ENCODE measurements around the gene C21orf58. TPM values are rescaled to one million over a fixed set of nuclear protein-coding genes. Genes with fewer than 3 reads are reported as not detected.

C21orf58 gene
- total RNA-seq, 1 experiment from 2014 or later = 28.2 TPM

DNA sequence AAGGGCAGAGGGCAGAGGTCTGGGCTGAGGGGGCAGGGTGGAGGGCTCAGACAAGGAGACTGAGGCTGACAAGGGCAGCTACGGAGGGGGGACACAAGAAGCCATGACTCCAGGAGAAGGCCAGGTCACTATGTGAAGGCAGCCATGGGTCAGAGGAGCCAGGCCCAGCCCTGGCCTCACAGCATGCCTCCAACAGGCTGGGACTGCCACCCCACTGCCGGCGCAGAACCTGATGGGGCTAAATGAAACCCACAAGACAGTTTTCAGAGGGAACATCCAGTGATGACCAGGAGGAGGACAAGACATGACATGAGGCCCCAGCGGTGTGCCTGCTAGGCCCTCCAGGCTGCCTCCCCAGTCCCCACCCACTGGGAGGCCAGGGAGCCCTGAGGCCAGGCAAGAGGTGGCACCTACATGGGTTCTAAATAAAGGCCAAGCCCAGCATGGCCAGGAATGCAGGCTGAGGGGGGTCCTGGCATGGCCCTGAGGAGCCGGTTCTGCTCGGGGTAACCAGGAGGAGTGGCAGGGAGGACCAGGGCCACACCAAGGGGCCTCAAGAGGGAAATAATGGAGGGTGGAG lies 67.8 kb downstream of the C21orf58 start:
- no peak for TF ChIP-seq CTCF (IDR thresholded peaks at IDR 0.05; ENCODE audit: unreplicated experiment)
- Mint-ChIP-seq H3K4me1 (ENCODE audit: low read depth, unreplicated experiment) (no peaks in the 10 kb centered on the region), H3K27me3 (ENCODE audit: unreplicated experiment) (no peaks in the 10 kb centered on the region), H3K27ac (ENCODE audit: unreplicated experiment) (no peak overlapping the region), H3K4me3 (ENCODE audit: low read depth, unreplicated experiment) (no peak overlapping the region), H3K36me3 (ENCODE audit: insufficient read depth, unreplicated experiment) (peaks cover 51% of the 10 kb centered on the region), H3K9me3 (ENCODE audit: low read depth, unreplicated experiment) (no peaks in the 10 kb centered on the region)
- no TSS peak for BruUV-seq (replicated peaks)
- CTCF ChIA-PET = no interaction called here
- intact Hi-C loops (cut with micrococcal nuclease; ENCODE audit: unreplicated experiment) = no loop called here
- DNase-seq = no peak

DNA sequence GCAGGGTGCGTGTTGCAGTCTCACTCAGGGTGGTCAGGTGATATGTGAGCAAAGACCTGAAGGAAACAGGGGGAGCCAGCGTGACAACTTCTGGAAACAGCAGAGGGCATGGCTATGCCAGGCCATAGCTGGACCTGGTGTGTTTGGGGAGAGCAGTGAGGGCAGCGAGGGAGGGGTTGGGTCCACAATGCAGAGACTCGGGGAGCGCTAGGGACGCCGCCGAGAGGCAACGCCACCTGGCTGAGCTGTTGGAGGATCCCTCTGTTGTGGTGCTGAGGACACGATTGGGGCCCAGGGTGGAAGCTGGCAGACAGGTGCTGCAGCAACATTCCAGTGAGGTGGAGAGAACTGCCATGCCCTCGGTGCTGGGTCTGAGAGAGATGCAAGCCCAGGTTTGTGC lies 68.5 kb downstream of the C21orf58 start:
- no peaks in the 10 kb centered on the region for H3K27me3 Mint-ChIP-seq (ENCODE audit: unreplicated experiment)
- CTCF ChIA-PET = no interaction called here
- H3K36me3 Mint-ChIP-seq (ENCODE audit: insufficient read depth, unreplicated experiment) = peaks cover 54% of the 10 kb centered on the region
- intact Hi-C loops (cut with micrococcal nuclease; ENCODE audit: unreplicated experiment) = no loop called here
- BruUV-seq (replicated peaks) = no TSS peak
- no peak for TF ChIP-seq CTCF (IDR thresholded peaks at IDR 0.05; ENCODE audit: unreplicated experiment)
- no peak overlapping the region for H3K4me3 Mint-ChIP-seq (ENCODE audit: low read depth, unreplicated experiment)
- DNase-seq = no peak
- H3K4me1 Mint-ChIP-seq (ENCODE audit: low read depth, unreplicated experiment) = no peaks in the 10 kb centered on the region
- no peak overlapping the region for H3K27ac Mint-ChIP-seq (ENCODE audit: unreplicated experiment)
- no peaks in the 10 kb centered on the region for H3K9me3 Mint-ChIP-seq (ENCODE audit: low read depth, unreplicated experiment)

- intact Hi-C loops (cut with micrococcal nuclease; ENCODE audit: unreplicated experiment) = no loop called here
- no peak for DNase-seq
- H3K27ac Mint-ChIP-seq (ENCODE audit: unreplicated experiment) = no peak overlapping the region
- peaks cover 56% of the 10 kb centered on the region for H3K36me3 Mint-ChIP-seq (ENCODE audit: insufficient read depth, unreplicated experiment)
- no TSS peak for BruUV-seq (replicated peaks)
- H3K4me3 Mint-ChIP-seq (ENCODE audit: low read depth, unreplicated experiment) = no peak overlapping the region
- H3K9me3 Mint-ChIP-seq (ENCODE audit: low read depth, unreplicated experiment) = no peaks in the 10 kb centered on the region
- CTCF ChIA-PET = no interaction called here
- TF ChIP-seq CTCF (IDR thresholded peaks at IDR 0.05; ENCODE audit: unreplicated experiment) = no peak
- no peaks in the 10 kb centered on the region for H3K27me3 Mint-ChIP-seq (ENCODE audit: unreplicated experiment)
- no peaks in the 10 kb centered on the region for H3K4me1 Mint-ChIP-seq (ENCODE audit: low read depth, unreplicated experiment)
Observed at GRCh38 chr21:46254208-46254975, 69.3 kb downstream of the C21orf58 start.

- CTCF ChIA-PET = no interaction called here
- no peaks in the 10 kb centered on the region for H3K4me1 Mint-ChIP-seq (ENCODE audit: low read depth, unreplicated experiment)
Observed at GRCh38 chr21:46253610-46254124, 70.0 kb downstream of the C21orf58 start.

More at GRCh38 chr21:46253610-46254124, 70.0 kb downstream of the C21orf58 start:
- Mint-ChIP-seq H3K4me3 (ENCODE audit: low read depth, unreplicated experiment) (no peak overlapping the region), H3K9me3 (ENCODE audit: low read depth, unreplicated experiment) (no peaks in the 10 kb centered on the region), H3K27ac (ENCODE audit: unreplicated experiment) (no peak overlapping the region), H3K27me3 (ENCODE audit: unreplicated experiment) (no peaks in the 10 kb centered on the region), H3K36me3 (ENCODE audit: insufficient read depth, unreplicated experiment) (peaks cover 56% of the 10 kb centered on the region)
- DNase-seq = no peak
- BruUV-seq (replicated peaks) = no TSS peak
- TF ChIP-seq CTCF (IDR thresholded peaks at IDR 0.05; ENCODE audit: unreplicated experiment) = no peak
- intact Hi-C loops (cut with micrococcal nuclease; ENCODE audit: unreplicated experiment) = no loop called here

All from Calu3 (cell line).